ENCODE results near the gene CHRDL2.

The CHRDL2 gene

DNA sequence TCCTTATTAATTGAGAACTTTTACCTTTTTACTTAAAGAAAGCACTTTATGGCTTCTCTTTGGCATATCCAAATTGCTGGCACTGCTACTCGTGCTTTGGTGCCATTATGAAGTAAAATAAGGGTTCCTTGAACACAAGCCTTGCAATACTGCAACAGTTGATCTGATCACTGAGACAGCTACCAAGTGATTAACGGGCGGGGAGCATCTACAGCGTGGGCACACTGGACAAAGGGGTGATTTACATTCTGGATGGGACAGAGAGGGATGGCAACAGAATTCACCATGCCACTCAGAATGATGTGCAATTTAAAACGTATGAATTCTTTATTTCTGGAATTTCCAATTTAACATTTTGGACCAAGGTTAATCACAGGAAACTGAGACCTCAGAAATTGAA is 7.7 kb downstream of the CHRDL2 start:
- DNase-seq (ENCODE audit: low spot score) (no peak), ATAC-seq (ENCODE audit: low read depth) (no peak)
- Histone ChIP-seq H3K4me1 (ENCODE audit: insufficient read depth, poor library complexity, severe bottlenecking) (no peaks in the 10 kb centered on the region), H3K27ac (ENCODE audit: poor library complexity, severe bottlenecking) (no peak overlapping the region), H3K4me3 (ENCODE audit: severe bottlenecking) (no peak overlapping the region), H3K9me3 (ENCODE audit: severe bottlenecking) (no peaks in the 10 kb centered on the region), H3K36me3 (ENCODE audit: low read depth) (no peaks in the 10 kb centered on the region), H3K27me3 (ENCODE audit: insufficient read depth, poor library complexity, severe bottlenecking) (peaks cover 5% of the 10 kb centered on the region)
- TF ChIP-seq, protein P1, sequence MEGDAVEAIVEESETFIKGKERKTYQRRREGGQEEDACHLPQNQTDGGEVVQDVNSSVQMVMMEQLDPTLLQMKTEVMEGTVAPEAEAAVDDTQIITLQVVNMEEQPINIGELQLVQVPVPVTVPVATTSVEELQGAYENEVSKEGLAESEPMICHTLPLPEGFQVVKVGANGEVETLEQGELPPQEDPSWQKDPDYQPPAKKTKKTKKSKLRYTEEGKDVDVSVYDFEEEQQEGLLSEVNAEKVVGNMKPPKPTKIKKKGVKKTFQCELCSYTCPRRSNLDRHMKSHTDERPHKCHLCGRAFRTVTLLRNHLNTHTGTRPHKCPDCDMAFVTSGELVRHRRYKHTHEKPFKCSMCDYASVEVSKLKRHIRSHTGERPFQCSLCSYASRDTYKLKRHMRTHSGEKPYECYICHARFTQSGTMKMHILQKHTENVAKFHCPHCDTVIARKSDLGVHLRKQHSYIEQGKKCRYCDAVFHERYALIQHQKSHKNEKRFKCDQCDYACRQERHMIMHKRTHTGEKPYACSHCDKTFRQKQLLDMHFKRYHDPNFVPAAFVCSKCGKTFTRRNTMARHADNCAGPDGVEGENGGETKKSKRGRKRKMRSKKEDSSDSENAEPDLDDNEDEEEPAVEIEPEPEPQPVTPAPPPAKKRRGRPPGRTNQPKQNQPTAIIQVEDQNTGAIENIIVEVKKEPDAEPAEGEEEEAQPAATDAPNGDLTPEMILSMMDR (IDR thresholded peaks at IDR 0.05; ENCODE audit: poor library complexity, severe bottlenecking), result no peak

DNA sequence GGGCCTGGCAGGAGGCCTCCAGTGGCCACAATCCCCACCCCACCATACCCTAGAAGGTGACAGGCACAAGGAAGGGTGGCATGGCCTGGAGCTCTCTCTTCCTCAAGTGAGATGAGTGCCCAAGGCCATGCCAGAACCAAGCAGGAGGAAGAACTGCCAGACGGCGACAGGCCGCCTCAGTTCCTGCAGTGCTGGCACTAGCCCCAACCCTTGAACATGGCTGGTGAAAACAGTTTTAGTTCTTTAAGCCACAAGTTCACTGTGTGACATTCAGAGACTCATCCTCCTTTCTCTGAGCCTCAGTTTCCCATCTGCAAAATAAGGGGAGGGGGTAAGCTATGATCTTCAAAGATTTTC is 9.8 kb downstream of the CHRDL2 start:
- H3K36me3 ChIP-seq (ENCODE audit: low read depth), result no peaks in the 10 kb centered on the region
- TF ChIP-seq, protein P1 (IDR thresholded peaks at IDR 0.05; ENCODE audit: poor library complexity, severe bottlenecking), result no peak

GRCh38 chr11:74720596-74721478 is 10.4 kb downstream of the CHRDL2 start:
- H3K27me3 ChIP-seq (ENCODE audit: insufficient read depth, poor library complexity, severe bottlenecking), result no peaks in the 10 kb centered on the region
- TF ChIP-seq, protein P1 (IDR thresholded peaks at IDR 0.05; ENCODE audit: poor library complexity, severe bottlenecking), result no peak
- H3K4me3 ChIP-seq (ENCODE audit: severe bottlenecking), result no peak overlapping the region
- H3K36me3 ChIP-seq (ENCODE audit: low read depth), result no peaks in the 10 kb centered on the region
- H3K4me1 ChIP-seq (ENCODE audit: insufficient read depth, poor library complexity, severe bottlenecking), result no peaks in the 10 kb centered on the region
- ATAC-seq (ENCODE audit: low read depth) (no peak), DNase-seq (ENCODE audit: low spot score) (no peak)
- no peaks in the 10 kb centered on the region for H3K9me3 ChIP-seq (ENCODE audit: severe bottlenecking)
- H3K27ac ChIP-seq (ENCODE audit: poor library complexity, severe bottlenecking), result no peak overlapping the region

More for the DNA sequence above, 9.8 kb downstream of the CHRDL2 start:
- no peak for DNase-seq (ENCODE audit: low spot score)
- H3K27ac ChIP-seq (ENCODE audit: poor library complexity, severe bottlenecking), result no peak overlapping the region
- no peak overlapping the region for H3K4me3 ChIP-seq (ENCODE audit: severe bottlenecking)
- H3K4me1 ChIP-seq (ENCODE audit: insufficient read depth, poor library complexity, severe bottlenecking), result no peaks in the 10 kb centered on the region
- H3K9me3 ChIP-seq (ENCODE audit: severe bottlenecking), result no peaks in the 10 kb centered on the region
- no peaks in the 10 kb centered on the region for H3K27me3 ChIP-seq (ENCODE audit: insufficient read depth, poor library complexity, severe bottlenecking)
- ATAC-seq (ENCODE audit: low read depth), result no peak

- TF ChIP-seq, protein P1 (IDR thresholded peaks at IDR 0.05; ENCODE audit: poor library complexity, severe bottlenecking), result no peak
- no peak for DNase-seq (ENCODE audit: low spot score)
- ATAC-seq (ENCODE audit: low read depth), result no peak
- H3K4me1 ChIP-seq (ENCODE audit: insufficient read depth, poor library complexity, severe bottlenecking), result no peaks in the 10 kb centered on the region
- H3K36me3 ChIP-seq (ENCODE audit: low read depth), result no peaks in the 10 kb centered on the region
- no peaks in the 10 kb centered on the region for H3K9me3 ChIP-seq (ENCODE audit: severe bottlenecking)
- H3K27me3 ChIP-seq (ENCODE audit: insufficient read depth, poor library complexity, severe bottlenecking), result no peaks in the 10 kb centered on the region
- no peak overlapping the region for H3K27ac ChIP-seq (ENCODE audit: poor library complexity, severe bottlenecking)
- no peak overlapping the region for H3K4me3 ChIP-seq (ENCODE audit: severe bottlenecking)
Observed at GRCh38 chr11:74719011-74719410, 12.2 kb downstream of the CHRDL2 start.
